ENCODE data around the gene CLK1. TPM values are rescaled to one million over a fixed set of nuclear protein-coding genes. Genes with fewer than 3 reads are reported as not detected.
A peak's percentile ranks its signal among the peaks of the same experiment; 100 is the strongest.

Gene CLK1
- polyA plus RNA-seq (2013, experiment 1 of 2), result 72.0 TPM
- polyA plus RNA-seq (2013, experiment 2 of 2), result 71.3 TPM

DNA sequence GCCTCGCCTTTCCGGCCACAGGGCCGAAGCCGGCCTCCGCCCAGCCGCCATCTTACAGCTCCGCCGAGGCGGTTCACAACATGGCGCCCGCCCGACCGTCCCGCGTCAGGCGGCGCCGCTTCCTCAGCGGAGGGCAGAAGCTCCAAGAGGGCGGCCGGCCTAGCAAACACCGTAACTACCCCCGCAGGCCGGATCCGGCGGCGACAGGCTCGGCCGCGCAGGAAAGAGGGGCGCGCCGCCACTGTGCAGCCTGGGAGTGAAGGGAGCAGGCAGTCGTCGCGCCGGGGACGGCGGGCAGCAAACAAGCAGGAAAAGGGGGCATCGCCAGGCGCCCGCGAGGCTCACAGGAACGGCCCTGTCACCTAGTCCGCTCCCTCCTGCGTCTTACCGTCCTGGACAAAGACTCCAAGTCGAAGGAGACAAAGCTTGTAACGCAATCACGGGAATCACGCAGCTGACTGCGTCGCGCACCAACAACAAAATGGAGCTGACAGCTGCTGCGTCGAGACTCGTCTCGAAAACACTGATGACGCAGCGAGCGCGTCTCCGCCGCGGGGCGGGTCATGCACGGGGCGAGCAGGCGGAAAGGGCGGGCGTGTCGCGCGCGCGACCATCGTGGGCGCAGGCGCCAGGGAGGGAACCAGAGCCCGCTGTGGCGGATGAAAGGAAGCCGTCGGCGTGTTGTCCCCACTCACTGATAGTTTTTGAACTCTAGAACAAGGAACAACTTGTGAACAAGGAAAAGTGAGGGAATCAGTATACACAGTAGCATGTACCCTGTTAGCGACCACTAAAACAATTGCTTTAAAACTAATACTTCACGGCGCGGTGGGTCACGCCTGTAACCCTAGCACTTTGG, at the start of gene CLK1:
Gene CLK1, minus strand, starts transcription at position 483 of the 859 bp plus-strand sequence. CDS start 2,796 bp downstream, outside the sequence.
- peak within 1 kb of the TSS; percentile 77 for H3K27ac ChIP-seq (replicated peaks; ENCODE audit: low read length)
- WGBS, 2 donors (ENCODE audit: extremely low coverage in 2 of 2, insufficient read length in 2 of 2, insufficient replicate concordance in 1 of 2), result no CpG with 5 or more reads among the region's 89 CpGs
- peak within 1 kb of the TSS; percentile 84 to 98 for H3K4me3 ChIP-seq (ENCODE audit: low read length in 2 of 2)
- peak within 1 kb of the TSS; percentile 61 for H3K4me2 ChIP-seq (ENCODE audit: insufficient read depth, low read length, poor library complexity, severe bottlenecking)
- H3K36me3 ChIP-seq (replicated peaks in 1 of 2; ENCODE audit: control insufficient read depth in 2 of 2, insufficient read depth in 2 of 2, low read length in 2 of 2), result peaks cover 2 to 36% of the 10 kb centered on the region in 2 donors
- H2AFZ ChIP-seq (ENCODE audit: low read length), result peak within 1 kb of the TSS; percentile 90
- H2BK5ac ChIP-seq (ENCODE audit: low read length), result no peak within 1 kb of the TSS
- H3K4ac ChIP-seq (ENCODE audit: low read length), result peak within 1 kb of the TSS; percentile 30
- peak within 1 kb of the TSS; percentile 99 for H3K18ac ChIP-seq (ENCODE audit: low read length)
- peaks cover 0 to 9% of the 10 kb centered on the region in 2 donors for H3K4me1 ChIP-seq (ENCODE audit: control insufficient read depth in 2 of 2, insufficient read depth in 1 of 2, low read depth in 1 of 2, low read length in 2 of 2)
- H2BK120ac ChIP-seq (ENCODE audit: low read depth, low read length), result no peak within 1 kb of the TSS
- H3K14ac ChIP-seq (ENCODE audit: low read length), result no peak within 1 kb of the TSS
- H3K79me1 ChIP-seq (ENCODE audit: low read depth, low read length), result peaks cover 4% of the 10 kb centered on the region
- H3K9me3 ChIP-seq (replicated peaks in 1 of 2; ENCODE audit: control insufficient read depth in 2 of 2, insufficient read depth in 1 of 2, low read depth in 1 of 2, low read length in 2 of 2), result no peaks in the 10 kb centered on the region
- peak within 1 kb of the TSS; percentile 23 for H2AK5ac ChIP-seq (ENCODE audit: low read depth, low read length)
- peak within 1 kb of the TSS; percentile 98 for H3K9ac ChIP-seq (ENCODE audit: low read depth, low read length, poor library complexity)
- H4K91ac ChIP-seq (ENCODE audit: low read depth, low read length, poor library complexity), result peak within 1 kb of the TSS; percentile 80
- H2BK12ac ChIP-seq (ENCODE audit: low read length), result no peak within 1 kb of the TSS
- H3K23ac ChIP-seq (ENCODE audit: low read depth, low read length, poor library complexity), result peak within 1 kb of the TSS; percentile 94
- peak within 1 kb of the TSS; percentile 60 for H2BK15ac ChIP-seq (ENCODE audit: low read length)
- H3K27me3 ChIP-seq (ENCODE audit: control insufficient read depth in 3 of 3, insufficient read depth in 3 of 3, low read depth in 1 of 3, low read length in 3 of 3), result no peaks in the 10 kb centered on the region
- H4K8ac ChIP-seq (ENCODE audit: low read depth, low read length), result no peak within 1 kb of the TSS
- peak; percentile 78 for DNase-seq (ENCODE audit: low spot score)

GRCh38 chr2:200913654-200914053, 49.2 kb upstream of the CLK1 start:
- peaks cover 27 to 90% of the 10 kb centered on the region in 2 donors for H3K36me3 ChIP-seq (replicated peaks in 1 of 2; ENCODE audit: control insufficient read depth in 2 of 2, insufficient read depth in 2 of 2, low read length in 2 of 2)
- no peak overlapping the region for H3K27ac ChIP-seq (replicated peaks; ENCODE audit: low read length)

GRCh38 chr2:200909958-200910357, 45.5 kb upstream of the CLK1 start:
- no peak overlapping the region for H3K4ac ChIP-seq (ENCODE audit: low read length)
- no peaks in the 10 kb centered on the region for H3K9me3 ChIP-seq (replicated peaks in 1 of 2; ENCODE audit: control insufficient read depth in 2 of 2, insufficient read depth in 1 of 2, low read depth in 1 of 2, low read length in 2 of 2)
- no peak overlapping the region for H2AK5ac ChIP-seq (ENCODE audit: low read depth, low read length)
- H3K27me3 ChIP-seq (ENCODE audit: control insufficient read depth in 3 of 3, insufficient read depth in 3 of 3, low read depth in 1 of 3, low read length in 3 of 3), result no peaks in the 10 kb centered on the region
- H2BK12ac ChIP-seq (ENCODE audit: low read length), result no peak overlapping the region
- no peak overlapping the region for H3K4me2 ChIP-seq (ENCODE audit: insufficient read depth, low read length, poor library complexity, severe bottlenecking)
- H3K79me1 ChIP-seq (ENCODE audit: low read depth, low read length), result no peaks in the 10 kb centered on the region
- no peak overlapping the region for H4K8ac ChIP-seq (ENCODE audit: low read depth, low read length)
- no peak overlapping the region for H2BK5ac ChIP-seq (ENCODE audit: low read length)
- no peak overlapping the region for H3K27ac ChIP-seq (replicated peaks; ENCODE audit: low read length)
- H3K36me3 ChIP-seq (replicated peaks in 1 of 2; ENCODE audit: control insufficient read depth in 2 of 2, insufficient read depth in 2 of 2, low read length in 2 of 2), result peaks cover 18 to 90% of the 10 kb centered on the region in 2 donors
- H4K91ac ChIP-seq (ENCODE audit: low read depth, low read length, poor library complexity), result no peak overlapping the region
- H2BK120ac ChIP-seq (ENCODE audit: low read depth, low read length), result no peak overlapping the region
- DNase-seq (ENCODE audit: low spot score), result no peak
- no peak overlapping the region for H3K23ac ChIP-seq (ENCODE audit: low read depth, low read length, poor library complexity)
- no CpG with 5 or more reads among the region's 4 CpGs for WGBS, 2 donors (ENCODE audit: extremely low coverage in 2 of 2, insufficient read length in 2 of 2, insufficient replicate concordance in 1 of 2)
- H3K4me3 ChIP-seq (ENCODE audit: low read length in 2 of 2), result no peak overlapping the region
- H3K9ac ChIP-seq (ENCODE audit: low read depth, low read length, poor library complexity), result no peak overlapping the region
- H2AFZ ChIP-seq (ENCODE audit: low read length), result no peak overlapping the region
- H3K18ac ChIP-seq (ENCODE audit: low read length), result no peak overlapping the region
- H3K4me1 ChIP-seq (ENCODE audit: control insufficient read depth in 2 of 2, insufficient read depth in 1 of 2, low read depth in 1 of 2, low read length in 2 of 2), result no peaks in the 10 kb centered on the region
- H3K14ac ChIP-seq (ENCODE audit: low read length), result no peak overlapping the region
- no peak overlapping the region for H2BK15ac ChIP-seq (ENCODE audit: low read length)

More at GRCh38 chr2:200913654-200914053, 49.2 kb upstream of the CLK1 start:
- no peak overlapping the region for H2BK120ac ChIP-seq (ENCODE audit: low read depth, low read length)
- H2AFZ ChIP-seq (ENCODE audit: low read length), result no peak overlapping the region
- H3K23ac ChIP-seq (ENCODE audit: low read depth, low read length, poor library complexity), result no peak overlapping the region
- no peak overlapping the region for H2AK5ac ChIP-seq (ENCODE audit: low read depth, low read length)
- H3K27me3 ChIP-seq (ENCODE audit: control insufficient read depth in 3 of 3, insufficient read depth in 3 of 3, low read depth in 1 of 3, low read length in 3 of 3), result no peaks in the 10 kb centered on the region
- H2BK15ac ChIP-seq (ENCODE audit: low read length), result no peak overlapping the region
- no peak overlapping the region for H3K18ac ChIP-seq (ENCODE audit: low read length)
- H2BK12ac ChIP-seq (ENCODE audit: low read length), result no peak overlapping the region
- DNase-seq (ENCODE audit: low spot score), result no peak
- H3K4ac ChIP-seq (ENCODE audit: low read length), result no peak overlapping the region
- no peak overlapping the region for H3K4me2 ChIP-seq (ENCODE audit: insufficient read depth, low read length, poor library complexity, severe bottlenecking)
- H3K9me3 ChIP-seq (replicated peaks in 1 of 2; ENCODE audit: control insufficient read depth in 2 of 2, insufficient read depth in 1 of 2, low read depth in 1 of 2, low read length in 2 of 2), result no peaks in the 10 kb centered on the region
- no peak overlapping the region for H4K91ac ChIP-seq (ENCODE audit: low read depth, low read length, poor library complexity)
- H3K9ac ChIP-seq (ENCODE audit: low read depth, low read length, poor library complexity), result no peak overlapping the region
- no peaks in the 10 kb centered on the region for H3K79me1 ChIP-seq (ENCODE audit: low read depth, low read length)
- H4K8ac ChIP-seq (ENCODE audit: low read depth, low read length), result no peak overlapping the region
- no peaks in the 10 kb centered on the region for H3K4me1 ChIP-seq (ENCODE audit: control insufficient read depth in 2 of 2, insufficient read depth in 1 of 2, low read depth in 1 of 2, low read length in 2 of 2)
- H3K14ac ChIP-seq (ENCODE audit: low read length), result no peak overlapping the region
- no peak overlapping the region for H2BK5ac ChIP-seq (ENCODE audit: low read length)
- no peak overlapping the region for H3K4me3 ChIP-seq (ENCODE audit: low read length in 2 of 2)

DNA sequence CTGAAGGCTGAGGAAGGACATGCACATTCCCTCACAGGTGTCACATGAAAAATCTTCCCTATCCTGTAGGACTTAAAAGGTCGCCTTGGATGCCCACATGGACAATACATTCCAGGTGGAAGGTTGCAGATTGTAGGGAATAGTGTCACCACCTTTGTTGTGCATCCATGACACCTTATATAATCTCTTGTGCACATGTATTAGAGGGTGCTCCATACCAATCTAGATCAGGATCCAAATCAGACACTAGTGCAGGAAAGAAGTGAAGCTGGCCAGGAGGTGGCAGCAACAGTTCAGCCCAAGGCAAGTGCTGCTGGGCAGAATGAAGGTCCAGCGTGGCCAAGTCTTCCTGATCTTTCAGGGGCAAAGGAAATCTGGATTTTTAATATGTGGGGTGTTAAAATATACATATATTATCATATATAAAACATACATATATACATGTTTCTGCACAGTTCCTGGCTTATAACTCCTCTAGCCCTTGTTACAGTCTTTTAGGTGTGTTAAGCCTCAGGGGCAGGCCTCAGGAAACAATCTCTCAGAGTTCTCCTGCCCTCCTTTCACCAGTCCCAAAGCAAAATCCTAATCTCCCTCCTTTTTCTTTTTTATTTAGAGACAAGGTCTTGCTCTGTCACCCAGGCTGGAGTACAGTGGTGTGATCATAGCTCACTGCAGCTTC, 41.3 kb upstream of the CLK1 start:
- Histone ChIP-seq H3K27me3 (ENCODE audit: control insufficient read depth in 3 of 3, insufficient read depth in 3 of 3, low read depth in 1 of 3, low read length in 3 of 3) (no peaks in the 10 kb centered on the region), H3K23ac (ENCODE audit: low read depth, low read length, poor library complexity) (no peak overlapping the region), H2BK120ac (ENCODE audit: low read depth, low read length) (no peak overlapping the region), H3K4me3 (ENCODE audit: low read length in 2 of 2) (no peak overlapping the region), H3K9ac (ENCODE audit: low read depth, low read length, poor library complexity) (no peak overlapping the region), H2AFZ (ENCODE audit: low read length) (no peak overlapping the region), H3K14ac (ENCODE audit: low read length) (no peak overlapping the region), H3K4me1 (ENCODE audit: control insufficient read depth in 2 of 2, insufficient read depth in 1 of 2, low read depth in 1 of 2, low read length in 2 of 2) (peaks cover 0 to 2% of the 10 kb centered on the region in 2 donors), H3K36me3 (replicated peaks in 1 of 2; ENCODE audit: control insufficient read depth in 2 of 2, insufficient read depth in 2 of 2, low read length in 2 of 2) (peaks cover 9 to 94% of the 10 kb centered on the region in 2 donors), H3K27ac (replicated peaks; ENCODE audit: low read length) (no peak overlapping the region), H3K4ac (ENCODE audit: low read length) (no peak overlapping the region), H4K91ac (ENCODE audit: low read depth, low read length, poor library complexity) (no peak overlapping the region), H2BK5ac (ENCODE audit: low read length) (no peak overlapping the region), H3K79me1 (ENCODE audit: low read depth, low read length) (no peaks in the 10 kb centered on the region), H4K8ac (ENCODE audit: low read depth, low read length) (no peak overlapping the region), H3K9me3 (replicated peaks in 1 of 2; ENCODE audit: control insufficient read depth in 2 of 2, insufficient read depth in 1 of 2, low read depth in 1 of 2, low read length in 2 of 2) (no peaks in the 10 kb centered on the region), H2BK15ac (ENCODE audit: low read length) (no peak overlapping the region), H2AK5ac (ENCODE audit: low read depth, low read length) (no peak overlapping the region), H3K4me2 (ENCODE audit: insufficient read depth, low read length, poor library complexity, severe bottlenecking) (no peak overlapping the region), H2BK12ac (ENCODE audit: low read length) (no peak overlapping the region), H3K18ac (ENCODE audit: low read length) (no peak overlapping the region)
- no CpG with 5 or more reads among the region's 2 CpGs for WGBS, 2 donors (ENCODE audit: extremely low coverage in 2 of 2, insufficient read length in 2 of 2, insufficient replicate concordance in 1 of 2)
- DNase-seq (ENCODE audit: low spot score), result no peak
